ENCODE measurements around the gene GNAT2.

GNAT2 gene

DNA sequence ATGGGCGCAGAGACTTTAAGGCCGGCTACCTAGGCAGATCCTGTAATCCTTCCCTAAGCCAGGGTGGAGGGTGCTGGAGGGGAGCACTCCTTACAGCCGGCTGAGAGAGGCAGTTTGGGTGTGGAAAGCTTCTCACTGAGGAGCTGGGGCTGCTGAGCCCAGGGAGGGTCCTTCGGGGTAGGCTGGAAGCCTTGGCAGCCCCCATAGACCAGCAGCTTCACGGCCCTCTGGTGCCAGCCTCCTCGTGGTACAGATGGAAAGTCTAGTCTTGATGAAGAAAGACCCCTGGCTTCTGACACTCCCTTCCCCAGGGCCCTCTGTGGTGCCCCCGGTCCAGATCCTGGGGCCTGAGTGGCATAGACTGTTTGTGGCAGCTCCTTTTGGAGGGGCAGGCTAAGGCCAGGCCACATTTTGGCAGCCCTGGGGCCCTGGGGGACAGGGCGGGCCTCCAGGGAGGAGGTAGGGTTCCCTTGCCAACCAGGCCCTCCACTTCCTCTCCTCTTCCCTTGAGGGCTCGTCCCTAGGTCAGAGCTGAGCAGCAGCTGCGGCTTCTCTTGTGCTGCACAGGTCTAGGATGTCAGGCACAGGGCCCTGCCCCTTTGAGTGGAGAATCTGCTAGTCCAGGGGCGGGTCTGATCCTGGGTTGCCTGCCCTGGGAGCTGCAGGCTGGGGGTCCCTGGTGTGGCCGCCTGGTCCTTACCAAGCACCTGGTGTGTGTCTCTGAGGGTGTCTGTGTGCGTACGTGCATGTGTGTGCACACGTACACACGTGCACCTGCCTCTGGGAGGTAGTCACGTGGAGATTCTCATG lies 5.0 kb upstream of the GNAT2 start:
- TF ChIP-seq SPI1 (IDR thresholded peaks at IDR 0.05; ENCODE audit: low read depth, low read length) (peak; percentile 67), TAF1 (IDR thresholded peaks at IDR 0.05; ENCODE audit: low read depth, low read length) (no peak)
- FAIRE-seq, result peak; percentile 76
- no peak for DNase-seq (ENCODE audit: insufficient read length, low spot score)

DNA sequence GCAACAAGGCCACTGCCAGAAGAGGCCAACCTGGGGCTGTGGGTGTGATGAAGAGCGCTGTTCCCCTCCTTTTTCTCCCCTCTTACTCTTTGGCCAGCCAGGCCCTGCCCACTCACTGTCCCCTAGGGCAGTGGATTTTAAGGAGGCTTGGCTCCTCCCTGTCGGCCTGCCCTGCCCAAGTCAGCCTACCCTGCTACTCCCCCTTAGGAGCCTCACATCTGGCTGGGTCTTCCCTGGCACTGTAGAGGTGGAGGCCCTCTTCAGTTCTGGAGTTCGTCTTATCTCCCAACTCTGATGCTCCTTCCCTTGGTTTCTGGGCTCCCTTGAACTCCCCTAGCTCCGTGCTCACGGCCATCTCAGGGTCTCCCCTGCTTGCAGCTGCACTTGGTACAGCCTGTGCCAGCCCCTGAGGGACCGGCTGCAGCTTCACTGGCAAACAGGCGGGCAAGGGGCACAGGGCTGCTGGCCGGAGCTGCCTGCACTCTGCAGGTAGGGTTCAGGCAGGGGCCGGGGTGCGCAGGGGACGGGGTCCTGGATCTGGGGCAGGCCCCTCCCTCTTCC lies 4.3 kb upstream of the GNAT2 start:
- FAIRE-seq (no peak), DNase-seq (ENCODE audit: insufficient read length, low spot score) (no peak)
- TF ChIP-seq SPI1 (IDR thresholded peaks at IDR 0.05; ENCODE audit: low read depth, low read length) (no peak), POU2F2 (IDR thresholded peaks at IDR 0.05; ENCODE audit: low read depth, low read length) (no peak), POLR2AphosphoS5 (IDR thresholded peaks at IDR 0.05; ENCODE audit: low read depth, low read length) (no peak), PAX5 (IDR thresholded peaks at IDR 0.05; ENCODE audit: insufficient read depth, low read length, severe bottlenecking) (no peak), TAF1 (IDR thresholded peaks at IDR 0.05; ENCODE audit: low read depth, low read length) (no peak), POLR2A (IDR thresholded peaks at IDR 0.05; ENCODE audit: low read depth, low read length) (no peak)

DNA sequence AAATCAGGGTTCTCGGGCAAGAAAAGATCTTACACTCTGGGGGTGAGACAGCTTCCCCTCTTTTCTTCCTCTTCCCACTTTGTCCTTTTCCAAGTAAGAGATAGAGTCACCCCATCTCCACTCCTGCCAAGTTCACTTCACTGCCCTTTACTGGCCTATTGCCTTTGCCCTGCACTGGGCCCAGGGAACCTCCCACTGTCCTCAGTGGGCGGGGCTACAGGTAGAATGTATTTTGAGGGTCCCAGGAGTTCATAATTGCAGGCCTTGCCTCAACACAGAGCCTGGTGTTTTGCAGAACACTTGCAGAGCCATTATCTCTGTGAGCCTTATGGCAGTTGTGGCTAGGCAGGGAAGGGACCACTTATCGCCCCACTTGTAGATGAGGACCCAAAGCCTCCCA lies 3.5 kb upstream of the GNAT2 start:
- DNase-seq (ENCODE audit: insufficient read length, low spot score), result no peak
- TF ChIP-seq PAX5 (IDR thresholded peaks at IDR 0.05; ENCODE audit: insufficient read depth, low read length, severe bottlenecking) (no peak), SPI1 (IDR thresholded peaks at IDR 0.05; ENCODE audit: low read depth, low read length) (no peak), POLR2AphosphoS5 (IDR thresholded peaks at IDR 0.05; ENCODE audit: low read depth, low read length) (no peak), POLR2A (IDR thresholded peaks at IDR 0.05; ENCODE audit: low read depth, low read length) (no peak), POU2F2 (IDR thresholded peaks at IDR 0.05; ENCODE audit: low read depth, low read length) (no peak), TAF1 (IDR thresholded peaks at IDR 0.05; ENCODE audit: low read depth, low read length) (no peak)
- FAIRE-seq, result no peak

DNA sequence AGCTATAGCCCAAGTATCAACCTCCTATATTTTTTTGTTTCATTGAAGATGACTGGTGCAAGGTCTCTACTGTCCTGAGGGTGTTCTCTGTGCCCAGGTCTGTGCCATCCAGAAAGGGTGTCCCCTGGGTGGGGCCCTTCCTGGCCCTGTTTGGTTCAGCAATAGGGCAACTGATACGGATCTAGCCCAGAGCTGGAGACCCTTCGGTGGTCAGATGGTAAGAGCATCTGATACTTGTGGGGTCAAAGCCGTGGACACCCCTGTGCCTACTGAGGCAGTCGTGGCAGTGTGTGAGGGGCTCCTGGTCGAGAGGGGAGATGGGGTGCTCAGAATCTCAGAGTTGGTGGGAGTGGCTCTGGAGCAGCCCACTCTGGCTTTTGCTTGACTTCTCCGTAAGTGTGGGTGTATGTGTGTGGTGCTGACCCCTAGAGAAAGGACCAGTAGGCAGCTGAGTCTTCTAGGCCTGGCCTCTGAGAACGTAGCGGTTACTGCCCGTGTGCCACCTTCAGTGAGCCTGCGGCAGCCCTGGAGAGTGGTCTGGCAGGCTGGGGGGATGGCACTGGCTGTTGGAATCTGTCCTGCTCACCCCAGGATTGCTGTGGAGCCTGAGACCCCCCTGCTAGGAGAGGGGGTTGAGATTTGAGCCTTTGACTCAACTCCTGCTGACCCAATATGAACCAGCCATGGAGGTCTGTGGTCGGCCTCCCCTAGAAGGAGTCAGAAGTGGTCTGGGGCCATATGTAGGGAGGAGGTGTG lies 2.9 kb upstream of the GNAT2 start:
- FAIRE-seq, result no peak

DNA sequence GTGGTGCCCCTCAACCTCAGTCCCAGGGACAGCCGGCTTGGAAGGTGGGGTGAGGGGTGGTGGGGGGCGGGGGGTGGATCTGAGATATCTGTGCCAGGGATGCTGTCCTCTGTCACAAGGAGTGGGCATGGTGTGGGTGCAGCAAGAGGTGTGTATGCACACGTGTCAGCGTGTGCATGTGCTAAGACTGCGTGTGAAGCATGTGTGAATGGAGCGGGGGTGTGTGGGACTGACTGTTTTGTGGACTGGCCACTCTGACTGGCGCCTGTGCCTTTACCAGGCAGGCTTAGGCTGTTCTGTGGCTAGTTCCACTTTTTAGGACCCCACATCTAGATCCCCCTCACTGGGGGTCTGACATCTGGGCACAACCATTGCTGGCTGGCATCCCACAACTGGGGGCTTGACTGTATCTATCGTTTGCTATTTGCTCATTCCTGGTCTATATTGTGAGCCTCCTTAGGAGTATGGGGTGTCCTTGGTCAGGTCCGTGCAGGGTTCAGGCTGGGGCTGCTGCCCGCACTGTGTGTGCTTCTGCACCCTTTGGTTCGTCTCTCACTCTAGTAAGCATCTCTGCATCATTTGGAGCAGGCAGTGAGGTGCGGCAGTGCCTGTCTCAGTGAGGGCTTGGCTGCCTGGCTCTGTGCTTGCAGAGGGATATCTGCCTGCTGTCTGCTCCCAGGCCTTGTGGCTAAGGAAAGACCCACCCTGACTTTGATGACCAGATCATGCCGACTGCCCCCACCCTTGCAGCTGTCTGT lies 2.1 kb upstream of the GNAT2 start:
- TF ChIP-seq POU2F2 (IDR thresholded peaks at IDR 0.05; ENCODE audit: low read depth, low read length) (no peak), TAF1 (IDR thresholded peaks at IDR 0.05; ENCODE audit: low read depth, low read length) (no peak), PAX5 (IDR thresholded peaks at IDR 0.05; ENCODE audit: insufficient read depth, low read length, severe bottlenecking) (no peak), POLR2AphosphoS5 (IDR thresholded peaks at IDR 0.05; ENCODE audit: low read depth, low read length) (no peak), SPI1 (IDR thresholded peaks at IDR 0.05; ENCODE audit: low read depth, low read length) (no peak), POLR2A (IDR thresholded peaks at IDR 0.05; ENCODE audit: low read depth, low read length) (no peak)
- DNase-seq (ENCODE audit: insufficient read length, low spot score) (no peak), FAIRE-seq (peak; percentile 65)

More for the DNA sequence above, 2.9 kb upstream of the GNAT2 start:
- no peak for DNase-seq (ENCODE audit: insufficient read length, low spot score)
- TF ChIP-seq POU2F2 (IDR thresholded peaks at IDR 0.05; ENCODE audit: low read depth, low read length) (no peak), POLR2AphosphoS5 (IDR thresholded peaks at IDR 0.05; ENCODE audit: low read depth, low read length) (0 out of 2 replicates have a peak, but pooled peaks have one; percentile 25)

DNA sequence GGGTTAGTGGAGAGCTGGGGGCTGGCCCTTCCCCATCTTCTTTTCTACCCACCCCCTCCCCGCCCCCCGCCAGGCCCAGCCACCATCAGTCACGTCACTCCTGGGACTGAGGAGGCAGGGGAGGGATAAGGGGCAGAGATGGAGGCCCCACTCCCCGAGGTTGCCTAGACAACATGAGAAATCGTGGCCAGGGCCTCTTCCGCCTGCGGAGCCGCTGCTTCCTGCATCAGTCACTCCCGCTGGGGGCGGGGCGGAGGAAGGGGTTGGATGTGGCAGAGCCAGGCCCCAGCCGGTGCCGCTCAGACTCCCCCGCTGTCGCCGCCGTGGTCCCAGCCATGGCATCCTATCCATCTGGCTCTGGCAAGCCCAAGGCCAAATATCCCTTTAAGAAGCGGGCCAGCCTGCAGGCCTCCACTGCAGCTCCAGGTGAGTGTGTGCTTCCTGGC lies 1.4 kb upstream of the GNAT2 start:
- FAIRE-seq, result peak; percentile 72
- peak; percentile 98 for DNase-seq (ENCODE audit: insufficient read length, low spot score)
- TF ChIP-seq TAF1 (IDR thresholded peaks at IDR 0.05; ENCODE audit: low read depth, low read length) (no peak), POLR2AphosphoS5 (IDR thresholded peaks at IDR 0.05; ENCODE audit: low read depth, low read length) (no peak), SPI1 (IDR thresholded peaks at IDR 0.05; ENCODE audit: low read depth, low read length) (0 out of 2 replicates have a peak, but pooled peaks have one; percentile 10)

DNA sequence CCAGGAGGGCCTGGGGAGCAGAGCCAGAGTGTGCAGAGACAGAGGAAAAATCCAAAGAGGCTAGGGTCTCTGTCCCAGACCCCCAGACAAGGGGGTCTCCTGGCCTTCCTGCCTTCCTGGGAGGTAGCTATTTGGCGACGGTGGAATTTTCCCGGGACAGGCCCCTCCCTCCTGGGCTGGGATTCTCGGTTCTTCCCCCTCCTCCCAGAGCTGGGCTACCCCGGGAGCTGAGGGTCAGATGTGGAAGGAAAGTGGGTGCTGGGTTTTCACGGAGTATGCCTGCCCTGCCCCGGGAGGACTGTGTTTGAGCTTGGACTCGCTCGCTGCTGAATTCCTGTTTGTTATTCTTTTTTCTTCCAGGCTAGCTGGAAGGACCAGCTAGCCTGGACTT lies 980 bp upstream of the GNAT2 start:
- TF ChIP-seq POU2F2 (IDR thresholded peaks at IDR 0.05; ENCODE audit: low read depth, low read length) (no peak), POLR2AphosphoS5 (IDR thresholded peaks at IDR 0.05; ENCODE audit: low read depth, low read length) (no peak), POLR2A (IDR thresholded peaks at IDR 0.05; ENCODE audit: low read depth, low read length) (no peak), SPI1 (IDR thresholded peaks at IDR 0.05; ENCODE audit: low read depth, low read length) (no peak), TAF1 (IDR thresholded peaks at IDR 0.05; ENCODE audit: low read depth, low read length) (no peak), PAX5 (IDR thresholded peaks at IDR 0.05; ENCODE audit: insufficient read depth, low read length, severe bottlenecking) (no peak)
- FAIRE-seq (no peak), DNase-seq (ENCODE audit: insufficient read length, low spot score) (no peak)

DNA sequence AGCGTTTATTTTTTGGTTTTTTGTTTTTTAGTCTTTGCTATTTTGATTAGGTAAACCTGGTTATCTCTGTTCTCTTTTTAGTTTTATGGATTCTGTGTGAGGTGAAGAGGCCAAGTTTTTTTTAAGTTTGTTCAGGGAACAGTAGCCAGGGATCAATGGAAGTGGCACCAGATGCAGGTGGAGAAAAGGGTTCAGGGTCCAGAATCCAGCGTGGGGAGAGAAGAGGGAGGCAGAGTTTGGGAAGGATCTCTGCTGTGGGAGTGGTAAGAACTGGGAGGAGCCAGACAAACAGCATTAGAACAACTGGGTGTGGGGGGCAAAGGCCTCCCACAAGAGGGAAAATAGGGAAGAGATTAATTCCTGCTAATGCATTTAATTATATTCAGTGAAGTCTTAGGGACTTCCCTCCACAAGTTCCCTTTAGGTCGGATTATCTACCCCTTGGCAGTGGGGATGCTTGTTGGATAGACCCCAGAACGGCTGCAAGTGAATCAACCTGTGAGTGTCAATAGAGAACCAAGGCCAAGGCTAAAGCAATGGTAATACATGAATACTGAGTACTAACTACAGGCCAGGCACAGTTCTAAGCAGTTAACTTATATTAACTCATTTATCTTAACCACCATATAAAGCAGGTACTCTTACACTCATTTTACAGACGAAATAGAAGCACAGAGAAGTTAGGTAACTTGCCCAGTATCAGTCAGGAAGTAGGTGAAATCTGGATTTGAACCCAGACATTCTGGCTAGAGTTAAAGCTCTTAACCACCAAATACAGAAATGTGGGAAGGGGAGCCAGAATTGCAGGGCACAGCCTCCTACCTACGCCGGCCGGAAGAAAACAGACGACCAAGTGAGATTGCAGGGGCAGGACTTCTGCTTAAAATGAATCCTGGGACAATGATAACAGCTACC lies 498 bp downstream of the GNAT2 start:
- no peak for TF ChIP-seq POLR2A (IDR thresholded peaks at IDR 0.05; ENCODE audit: low read depth, low read length)
- TF ChIP-seq POU2F2 (IDR thresholded peaks at IDR 0.05; ENCODE audit: low read depth, low read length), result no peak
- TF ChIP-seq SPI1 (IDR thresholded peaks at IDR 0.05; ENCODE audit: low read depth, low read length), result no peak; the same call in none of the 2 replicates
- no peak for TF ChIP-seq POLR2AphosphoS5 (IDR thresholded peaks at IDR 0.05; ENCODE audit: low read depth, low read length)
- no peak for TF ChIP-seq TAF1 (IDR thresholded peaks at IDR 0.05; ENCODE audit: low read depth, low read length)
- no peak for TF ChIP-seq PAX5 (IDR thresholded peaks at IDR 0.05; ENCODE audit: insufficient read depth, low read length, severe bottlenecking)
- no peak for FAIRE-seq
- DNase-seq (ENCODE audit: insufficient read length, low spot score), result no peak
